SK-N-MC (cell line): ENCODE measurements around the gene HTATIP2.

Experiments used
- EZH2 ChIP-seq: fragments of 200-600 bp; sonication (generic); IDR thresholded peaks from one replicate; pipeline ENCODE4 v1.6.1; 2017; ENCODE audit warnings: antibody characterized with exemption
- FOXP2 ChIP-seq: optimal IDR thresholded peaks from 2 replicates; pipeline ENCODE3; 2011; ENCODE audit warnings: mild to moderate bottlenecking, moderate library complexity; ENCODE audit not compliant: insufficient read depth; ENCODE audit errors: extremely low read length, control extremely low read depth
- POLR2AphosphoS5 ChIP-seq: IDR thresholded peaks from 2 replicates; pipeline ENCODE4 v1.6.1; 2012; ENCODE audit warnings: mild to moderate bottlenecking, low read depth, low read length, borderline replicate concordance

- TF ChIP-seq EZH2 (no peak), POLR2AphosphoS5 (no peak), FOXP2 (no peak)
Measured at GRCh38 chr11:20373147-20373546, 9.6 kb downstream of the HTATIP2 start.
